ENCODE measurements around the gene HPS5.

The HPS5 gene

DNA sequence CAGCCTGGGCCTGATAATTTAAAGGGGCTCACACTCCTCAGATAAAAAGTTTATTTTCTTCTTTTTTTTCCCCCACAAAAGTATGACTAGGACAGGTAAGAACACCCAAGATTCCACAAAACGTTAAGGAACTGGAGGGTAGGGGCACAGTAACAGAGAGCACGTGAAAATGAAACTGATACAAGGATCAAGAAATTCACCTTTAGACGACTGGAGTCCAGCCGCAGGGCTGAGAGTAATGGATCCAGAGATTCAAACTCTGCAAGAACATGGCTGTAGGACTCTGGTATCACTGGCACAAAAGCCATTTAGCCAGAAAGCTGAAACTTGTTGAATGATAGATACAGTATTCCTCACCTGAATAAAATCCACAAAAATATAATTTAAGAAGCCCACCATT is 4.4 kb downstream of the HPS5 start:
- DNase-seq (ENCODE audit: low spot score) = no peak

DNA sequence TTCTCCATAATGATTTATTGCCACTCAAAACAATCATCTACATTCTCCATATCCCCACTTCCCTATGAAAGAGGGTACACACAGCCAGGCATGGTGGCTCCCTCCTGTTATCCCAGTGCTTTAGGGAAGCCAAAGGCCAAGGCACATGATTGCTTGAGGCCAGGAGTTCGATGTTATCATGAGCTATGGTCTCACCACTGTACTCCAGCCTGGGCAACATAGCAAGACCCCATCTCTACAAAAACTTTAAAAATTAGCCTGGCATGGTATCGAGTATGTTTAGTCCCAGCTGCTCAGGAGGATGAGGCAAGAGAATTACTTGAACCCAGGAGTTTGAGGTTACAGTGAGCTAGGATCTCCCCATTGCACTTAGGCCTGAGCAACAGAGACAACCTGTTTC is 6.0 kb downstream of the HPS5 start:
- no peak for DNase-seq (ENCODE audit: low spot score)

- no peak for DNase-seq (ENCODE audit: low spot score)
These were observed 7.0 kb downstream of the HPS5 start for GRCh38 chr11:18314784-18315523.

GRCh38 chr11:18313965-18314763 is 7.8 kb downstream of the HPS5 start:
- DNase-seq (ENCODE audit: low spot score) = no peak

- DNase-seq (ENCODE audit: low spot score) = no peak
These were observed 9.1 kb downstream of the HPS5 start for GRCh38 chr11:18312663-18313420.

DNA sequence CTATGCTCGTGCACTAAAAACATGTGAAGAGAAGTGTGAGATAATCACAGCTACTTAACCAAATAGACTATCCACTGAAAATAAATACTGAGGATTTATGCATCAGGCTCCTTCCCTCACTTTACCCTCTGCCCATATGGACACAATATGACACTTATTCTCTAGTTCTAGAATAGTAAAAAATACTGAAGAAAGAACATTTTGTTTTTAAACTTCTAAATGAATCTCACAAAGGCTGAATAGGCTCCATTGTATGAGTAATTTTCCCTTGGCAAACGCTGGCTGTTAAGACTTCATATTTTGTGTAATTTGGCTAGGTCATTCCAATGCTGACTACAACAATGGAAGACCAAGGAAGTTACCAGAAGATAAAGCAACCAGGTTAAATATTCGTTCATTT is 9.9 kb downstream of the HPS5 start:
- no peak for DNase-seq (ENCODE audit: low spot score)

DNA sequence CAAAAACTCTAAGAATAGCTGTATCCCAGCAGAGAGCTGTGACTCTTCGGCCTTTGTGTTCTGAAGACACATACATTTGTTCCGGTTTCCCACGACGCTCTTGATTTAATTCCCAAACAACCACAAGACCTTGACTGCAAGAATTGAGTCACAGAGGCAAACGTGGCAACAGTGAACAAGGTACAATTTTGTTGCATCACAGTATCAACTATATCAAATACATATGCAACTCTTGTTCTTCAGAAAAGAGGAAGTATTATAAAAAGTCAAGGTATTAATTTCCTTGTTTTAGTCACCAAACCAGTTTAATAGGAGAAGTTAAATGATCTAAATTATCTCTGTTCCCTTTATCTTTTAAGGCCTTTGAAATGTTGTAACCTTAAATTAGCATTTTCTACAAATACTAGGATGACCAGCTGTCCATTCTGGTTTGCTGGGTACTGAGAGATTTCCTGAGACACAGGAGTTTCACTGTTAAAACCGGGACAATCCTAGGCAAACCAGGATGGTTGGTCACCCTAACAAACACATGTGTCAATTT is 11.1 kb downstream of the HPS5 start:
- DNase-seq (ENCODE audit: low spot score) = no peak

DNA sequence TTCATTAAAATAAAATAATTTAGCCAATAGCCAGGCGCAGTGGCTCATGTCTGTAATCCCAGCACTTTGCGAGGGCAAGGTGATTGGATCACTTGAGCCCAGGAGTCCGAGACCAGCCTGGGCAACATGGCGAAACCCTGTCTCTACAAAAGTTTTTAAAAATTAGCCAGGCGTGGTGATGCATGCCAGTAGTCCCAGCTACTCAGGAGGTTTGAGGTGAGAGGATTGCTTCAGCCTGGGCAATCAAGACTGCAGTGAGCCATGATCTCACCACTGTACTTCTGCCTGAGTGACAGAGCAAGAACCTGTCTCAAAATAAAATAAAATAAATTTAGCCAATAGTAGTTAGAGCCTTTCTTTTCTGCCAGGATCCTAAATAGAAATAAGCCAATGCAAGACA is 12.2 kb downstream of the HPS5 start:
- DNase-seq (ENCODE audit: low spot score) = no peak

DNA sequence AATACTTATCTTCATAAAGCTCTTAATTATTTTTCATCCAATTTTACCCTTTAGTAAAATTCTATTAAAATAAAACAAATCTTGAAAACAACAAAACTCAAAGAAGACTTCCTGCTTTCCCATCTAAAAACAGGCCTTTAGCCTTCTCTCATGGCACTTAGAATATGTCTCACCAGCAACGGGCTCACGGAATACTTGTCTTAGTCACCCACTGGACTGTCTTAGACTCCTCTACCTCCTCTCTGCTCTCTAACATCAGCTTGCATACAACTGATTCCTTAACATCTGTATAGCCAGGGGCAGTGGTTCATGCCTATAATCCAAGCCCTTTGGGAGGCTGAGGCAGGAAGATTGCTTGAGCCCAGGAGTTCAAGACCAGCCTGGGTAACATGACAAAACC is 13.7 kb downstream of the HPS5 start:
- DNase-seq (ENCODE audit: low spot score) = no peak

- no peak for DNase-seq (ENCODE audit: low spot score)
These were observed 14.3 kb downstream of the HPS5 start for GRCh38 chr11:18307461-18308139.

DNA sequence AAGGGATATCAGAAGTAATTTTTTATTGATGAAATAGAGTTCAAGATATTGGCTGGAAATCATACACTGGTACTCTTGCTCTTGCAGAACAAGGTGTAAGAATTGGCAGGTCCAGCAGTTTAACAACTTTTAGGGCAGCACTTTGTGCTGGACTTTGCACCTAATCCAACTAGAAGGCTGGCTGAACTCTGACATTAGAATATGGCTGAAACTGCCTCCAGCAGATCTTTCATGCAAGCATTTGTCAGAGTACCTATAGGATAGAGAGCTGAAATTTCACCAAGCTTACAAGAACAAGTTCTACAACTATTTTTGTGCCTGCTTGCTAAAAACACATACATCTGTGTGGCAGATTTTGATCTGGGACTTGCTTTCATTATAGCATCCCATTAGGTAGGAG is 17.2 kb downstream of the HPS5 start:
- no peak for DNase-seq (ENCODE audit: low spot score)

DNA sequence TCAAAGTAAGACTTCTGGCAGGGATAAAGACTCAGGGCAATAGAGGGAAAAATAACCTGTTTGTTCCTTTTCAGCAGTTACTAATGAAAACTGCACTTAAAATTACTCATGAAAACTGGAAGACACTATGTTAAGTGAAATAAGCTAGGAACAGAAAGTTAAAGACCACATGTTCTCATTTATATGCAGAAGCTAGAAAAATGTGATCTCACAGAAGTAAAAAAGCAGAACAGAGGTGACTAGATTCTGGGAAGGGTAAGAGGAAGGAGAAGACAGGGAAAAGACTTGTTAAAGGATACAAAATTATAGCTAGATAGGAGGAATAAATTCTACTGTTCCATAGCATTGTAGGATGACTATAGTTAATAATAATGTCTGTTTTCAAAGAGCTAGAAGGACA is 22.2 kb downstream of the HPS5 start:
- DNase-seq (ENCODE audit: low spot score) = no peak

- no peak for DNase-seq (ENCODE audit: low spot score)
These were observed 26.6 kb downstream of the HPS5 start for GRCh38 chr11:18295316-18295715.

DNA sequence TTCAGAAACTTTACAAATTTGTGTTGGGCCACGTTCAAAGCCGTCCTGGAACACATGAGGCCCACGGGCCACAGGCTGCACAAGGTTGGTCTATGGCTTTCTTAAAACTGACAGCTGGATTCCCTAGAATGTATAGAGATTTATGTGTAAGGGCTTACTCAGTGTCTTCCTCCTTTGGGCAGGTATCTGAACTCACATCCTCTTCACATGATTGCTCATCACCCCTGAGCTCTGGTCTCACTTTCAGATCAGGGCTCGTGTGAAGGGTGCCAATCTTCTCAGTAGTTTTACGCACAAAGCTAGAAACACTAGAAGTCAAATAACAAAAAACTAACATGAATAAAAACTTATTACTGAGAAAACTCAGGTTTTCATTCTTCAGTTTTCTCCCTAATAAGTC is 27.1 kb downstream of the HPS5 start:
- no peak for DNase-seq (ENCODE audit: low spot score)

DNA sequence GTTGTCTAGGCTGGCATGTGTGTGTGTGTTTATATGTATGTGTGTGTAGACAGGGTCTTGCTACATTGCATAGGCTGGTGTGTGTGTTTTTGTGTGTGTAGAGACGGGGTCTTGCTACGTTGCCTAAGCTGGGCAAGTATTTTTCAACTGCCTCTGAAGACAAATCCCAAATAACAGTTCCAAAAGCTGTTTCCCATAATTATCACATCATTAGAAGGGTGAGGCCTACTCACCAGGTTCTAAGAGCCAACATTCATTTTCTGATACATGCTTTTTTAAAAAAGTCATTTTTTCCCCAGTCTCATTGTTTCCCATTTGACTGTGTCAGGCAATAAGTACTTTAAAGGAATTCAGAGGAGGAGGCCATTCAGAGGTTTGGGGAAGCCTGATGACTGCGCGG is 33.0 kb downstream of the HPS5 start:
- DNase-seq (ENCODE audit: low spot score) = no peak

DNA sequence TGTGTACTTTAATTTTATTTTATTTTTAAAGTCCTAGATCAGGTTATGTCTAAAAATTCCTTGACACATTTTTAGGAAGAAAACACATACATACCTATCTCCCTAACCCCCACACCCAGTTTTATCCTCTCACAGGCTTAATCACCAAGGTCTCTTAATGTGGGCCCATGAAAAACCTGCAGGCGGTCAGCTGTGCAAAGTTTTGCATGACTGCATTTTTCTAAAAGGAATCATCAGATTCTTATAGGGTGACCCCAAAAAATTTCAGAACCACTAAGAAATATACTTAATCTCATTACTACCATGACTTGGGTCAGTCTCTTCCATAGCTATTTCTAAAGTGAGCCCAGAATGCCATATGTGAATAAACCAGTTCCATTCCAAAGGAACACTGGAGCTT is 36.1 kb downstream of the HPS5 start:
- DNase-seq (ENCODE audit: low spot score) = no peak

DNA sequence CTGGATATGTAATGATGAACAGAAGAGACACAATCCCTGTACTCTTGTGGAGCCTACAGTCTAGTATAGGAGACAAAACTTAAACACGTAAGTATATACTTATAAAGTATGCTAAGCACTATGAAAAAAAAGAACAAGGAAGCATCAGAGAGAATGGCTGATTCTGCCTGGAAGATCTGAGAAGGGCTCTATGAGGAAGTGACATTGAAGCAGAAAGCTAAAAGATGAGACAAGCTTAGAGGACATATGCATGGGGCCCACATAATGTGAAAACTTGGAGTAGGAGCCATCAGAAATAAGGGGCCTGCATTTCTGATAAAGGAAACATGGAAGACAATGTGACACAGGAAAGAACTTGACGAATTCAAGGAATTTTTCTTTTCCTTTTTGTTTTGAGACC is 39.3 kb downstream of the HPS5 start:
- no peak for DNase-seq (ENCODE audit: low spot score)

GRCh38 chr11:18280438-18281045 is 41.4 kb downstream of the HPS5 start:
- no peak for DNase-seq (ENCODE audit: low spot score)

- no peak for DNase-seq (ENCODE audit: low spot score)
These were observed 44.2 kb downstream of the HPS5 start for GRCh38 chr11:18277565-18278271.

- no peak for DNase-seq (ENCODE audit: low spot score)
These were observed 50.7 kb downstream of the HPS5 start for GRCh38 chr11:18271206-18271605.

DNA sequence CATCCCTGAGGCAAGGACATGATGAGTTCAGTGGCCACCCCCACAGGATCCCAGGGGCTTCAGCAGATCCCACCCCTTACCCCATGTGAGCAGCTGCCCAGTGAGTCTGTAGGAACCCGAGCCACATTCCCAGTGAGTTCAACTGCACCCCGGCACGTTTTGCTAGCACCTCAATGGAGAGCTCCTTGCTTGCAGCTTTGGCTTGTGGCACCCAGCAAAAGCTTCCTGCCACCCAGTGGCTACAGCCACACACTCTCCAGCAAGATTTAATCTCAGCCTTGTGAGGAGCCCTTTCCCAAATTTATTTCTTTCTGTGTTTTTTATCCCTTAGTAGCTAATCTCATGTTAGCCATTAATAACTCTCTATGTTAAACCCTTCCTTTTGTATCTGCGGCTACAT is 51.8 kb downstream of the HPS5 start:
- no peak for DNase-seq (ENCODE audit: low spot score)

Measured in HuH-7 (cell line).